A673 (cell line): ENCODE data around the gene THNSL1. TPM values are rescaled to one million over a fixed set of nuclear protein-coding genes. Genes with fewer than 3 reads are reported as not detected.

ENCODE experiments used
- BruUV-seq: library from RNA; stranded (reverse); fragments of 400-500 nt; replicated peaks from 2 replicates; lab custom pipeline; 2021; lab: Mats Ljungman, UMichigan
- CTCF ChIA-PET: fragments of 300-600 bp; sonication (Branson Sonifier 250); formaldehyde crosslinking; loops from one replicate; lab custom pipeline; 2022; ENCODE audit warnings: antibody characterized with exemption; lab: Charles Lee
- POLR2A ChIA-PET: fragments of 300-600 bp; sonication (Branson Sonifier 250); formaldehyde crosslinking; loops from one replicate; lab custom pipeline; 2022; ENCODE audit warnings: antibody characterized with exemption; ENCODE audit not compliant: low non-redundant PET; lab: Charles Lee
- DNase-seq: peaks from one replicate; pipeline ENCODE4 v3.0.0-alpha.2; 2015; ENCODE audit warnings: low spot score
- H3K27ac ChIP-seq: fragments of 200-600 bp; sonication (generic); 2 replicates; pipeline ENCODE4 v1.5.1; 2016; ENCODE audit warnings: mixed run types, low read depth, mild to moderate bottlenecking, mixed read lengths, antibody characterized with exemption, low read length; ENCODE audit not compliant: poor library complexity, severe bottlenecking
- H3K27me3 ChIP-seq: fragments of 200-600 bp; sonication (generic); replicated peaks from 2 replicates; pipeline ENCODE4 v1.6.1; 2017; ENCODE audit warnings: mixed run types, low read depth, mild to moderate bottlenecking, mixed read lengths, antibody characterized with exemption, low read length; ENCODE audit not compliant: insufficient read depth, poor library complexity
- H3K36me3 ChIP-seq: fragments of 200-600 bp; sonication (generic); 2 replicates; pipeline ENCODE4 v1.6.1; 2016; ENCODE audit warnings: mixed run types, mild to moderate bottlenecking, mixed read lengths, antibody characterized with exemption, low read length; ENCODE audit not compliant: insufficient read depth, poor library complexity, severe bottlenecking
- H3K4me1 ChIP-seq: fragments of 200-600 bp; sonication (generic); 2 replicates; pipeline ENCODE4 v1.6.1; 2017; ENCODE audit warnings: mixed run types, mild to moderate bottlenecking, mixed read lengths, antibody characterized with exemption, low read length; ENCODE audit not compliant: insufficient read depth, poor library complexity, severe bottlenecking
- H3K4me3 ChIP-seq: fragments of 200-600 bp; sonication (generic); 2 replicates; pipeline ENCODE4 v1.5.1; 2016; ENCODE audit warnings: low read depth, mixed run types, mild to moderate bottlenecking, mixed read lengths, low read length; ENCODE audit not compliant: poor library complexity, severe bottlenecking
- H3K9me3 ChIP-seq: fragments of 200-600 bp; sonication (generic); 2 replicates; pipeline ENCODE4 v1.6.1; 2016; ENCODE audit warnings: mixed run types, low read depth, mild to moderate bottlenecking, mixed read lengths, antibody characterized with exemption, low read length; ENCODE audit not compliant: poor library complexity, severe bottlenecking
- EZH2 ChIP-seq: fragments of 200-600 bp; sonication (generic); IDR thresholded peaks from 2 replicates; pipeline ENCODE4 v1.6.1; 2017; ENCODE audit warnings: borderline replicate concordance, low read depth, mild to moderate bottlenecking, mixed read lengths, antibody characterized with exemption, low read length; ENCODE audit not compliant: poor library complexity, severe bottlenecking
- intact Hi-C: fragments of 100-400 bp; cut with micrococcal nuclease; formaldehyde crosslinking; loops from one replicate; pipeline ENCODE4 v1.10.0; 2022; ENCODE audit not compliant: unreplicated experiment
- total RNA-seq: library from RNA; stranded (reverse); gene quantifications from 2 replicates; pipeline ENCODE4 v1.2.3, GENCODE V29; 2021
- TF ChIP-seq, protein P1 (sequence below): fragments of 300-800, 200-600 bp; sonication (generic); conservative IDR thresholded peaks from 2 replicates; pipeline ENCODE4 v1.5.1; 2017; ENCODE audit warnings: low read depth, mild to moderate bottlenecking, antibody characterized with exemption, low read length, moderate library complexity, mixed read lengths

Gene THNSL1
- total RNA-seq, 1 experiment from 2014 or later = 7.1 TPM

DNA sequence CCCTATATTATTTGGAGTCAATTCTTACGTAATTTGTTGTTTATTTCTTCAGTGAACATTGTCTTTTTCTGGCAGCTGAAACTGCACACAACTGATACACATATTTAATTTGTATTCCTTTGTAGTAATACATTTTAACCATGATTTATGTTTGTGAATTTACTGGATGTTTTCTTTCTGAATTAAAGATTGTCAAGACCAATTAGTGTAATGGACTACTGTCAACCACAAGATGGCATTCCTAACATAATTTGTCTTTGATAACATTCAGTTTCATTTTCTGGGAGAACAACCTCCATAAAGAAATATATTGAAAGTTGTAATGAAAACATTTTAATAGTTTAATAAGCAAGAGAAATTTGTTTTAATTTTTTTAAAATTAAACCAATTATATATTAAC lies 10.1 kb downstream of the THNSL1 start:
- Histone ChIP-seq H3K9me3 (no peaks in the 10 kb centered on the region), H3K36me3 (no peaks in the 10 kb centered on the region), H3K27ac (no peak overlapping the region), H3K4me1 (no peaks in the 10 kb centered on the region), H3K4me3 (no peak overlapping the region), H3K27me3 (no peaks in the 10 kb centered on the region)
- DNase-seq = peak; percentile 22
- CTCF ChIA-PET = no interaction called here
- BruUV-seq = no TSS peak
- intact Hi-C loops = loop anchor here (5.0 to 10.0 kb wide), 2 partner anchors 56 to 198 kb away; no protein-coding TSS in a partner anchor
- POLR2A ChIA-PET = no interaction called here
- TF ChIP-seq, protein P1, sequence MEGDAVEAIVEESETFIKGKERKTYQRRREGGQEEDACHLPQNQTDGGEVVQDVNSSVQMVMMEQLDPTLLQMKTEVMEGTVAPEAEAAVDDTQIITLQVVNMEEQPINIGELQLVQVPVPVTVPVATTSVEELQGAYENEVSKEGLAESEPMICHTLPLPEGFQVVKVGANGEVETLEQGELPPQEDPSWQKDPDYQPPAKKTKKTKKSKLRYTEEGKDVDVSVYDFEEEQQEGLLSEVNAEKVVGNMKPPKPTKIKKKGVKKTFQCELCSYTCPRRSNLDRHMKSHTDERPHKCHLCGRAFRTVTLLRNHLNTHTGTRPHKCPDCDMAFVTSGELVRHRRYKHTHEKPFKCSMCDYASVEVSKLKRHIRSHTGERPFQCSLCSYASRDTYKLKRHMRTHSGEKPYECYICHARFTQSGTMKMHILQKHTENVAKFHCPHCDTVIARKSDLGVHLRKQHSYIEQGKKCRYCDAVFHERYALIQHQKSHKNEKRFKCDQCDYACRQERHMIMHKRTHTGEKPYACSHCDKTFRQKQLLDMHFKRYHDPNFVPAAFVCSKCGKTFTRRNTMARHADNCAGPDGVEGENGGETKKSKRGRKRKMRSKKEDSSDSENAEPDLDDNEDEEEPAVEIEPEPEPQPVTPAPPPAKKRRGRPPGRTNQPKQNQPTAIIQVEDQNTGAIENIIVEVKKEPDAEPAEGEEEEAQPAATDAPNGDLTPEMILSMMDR = peak; percentile 47; the same call in 1 of the 2 replicates
- TF ChIP-seq EZH2 = no peak

DNA sequence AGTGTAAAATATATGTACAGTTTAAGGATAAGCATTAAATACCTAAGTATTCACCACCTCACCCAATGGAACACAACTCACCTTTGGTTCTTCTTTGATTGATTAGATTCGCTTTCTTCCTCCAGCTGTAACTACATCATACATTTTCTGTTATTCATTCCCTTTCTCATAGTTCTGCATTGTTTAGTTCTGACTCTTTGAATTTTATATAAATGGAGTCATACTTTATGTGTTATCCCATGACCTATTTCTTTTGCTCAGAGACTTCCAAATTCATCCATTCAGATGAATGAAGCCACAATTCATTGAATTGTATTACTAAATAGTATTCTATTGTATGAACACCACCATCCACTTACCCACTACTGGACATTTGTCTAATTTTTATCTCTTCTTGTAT lies 12.3 kb downstream of the THNSL1 start:
- intact Hi-C loops = loop anchor here (5.0 to 10.0 kb wide), 2 partner anchors 54 to 196 kb away; no protein-coding TSS in a partner anchor
- H3K9me3 ChIP-seq = no peaks in the 10 kb centered on the region
- H3K27me3 ChIP-seq = no peaks in the 10 kb centered on the region
- H3K27ac ChIP-seq = no peak overlapping the region
- BruUV-seq = no TSS peak
- no peak for TF ChIP-seq EZH2
- TF ChIP-seq, protein P1 = no peak
- H3K4me1 ChIP-seq = no peaks in the 10 kb centered on the region
- POLR2A ChIA-PET = no interaction called here
- DNase-seq = no peak
- H3K4me3 ChIP-seq = no peak overlapping the region
- CTCF ChIA-PET = no interaction called here
- no peaks in the 10 kb centered on the region for H3K36me3 ChIP-seq

DNA sequence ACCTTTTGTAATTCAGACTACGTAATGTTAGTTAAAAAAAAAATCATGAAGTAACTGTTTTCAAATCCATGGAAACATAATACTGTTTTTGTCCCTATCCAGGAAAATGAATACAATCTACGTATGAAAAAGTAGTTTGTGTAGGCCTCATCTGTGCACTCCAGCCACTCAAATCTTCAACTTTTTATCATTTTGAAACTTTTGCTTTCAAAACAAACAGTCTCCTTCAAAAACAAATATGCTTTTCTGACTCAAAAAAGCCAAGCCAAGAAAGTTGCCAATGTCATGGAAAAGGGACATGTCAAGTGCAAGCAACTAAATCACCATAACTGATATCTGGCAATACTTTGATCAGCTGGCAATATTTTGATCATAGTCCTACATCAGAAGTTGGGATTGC lies 13.1 kb downstream of the THNSL1 start:
- Histone ChIP-seq H3K27ac (no peak overlapping the region), H3K27me3 (no peaks in the 10 kb centered on the region), H3K4me1 (no peaks in the 10 kb centered on the region), H3K36me3 (no peaks in the 10 kb centered on the region), H3K9me3 (no peaks in the 10 kb centered on the region), H3K4me3 (no peak overlapping the region)
- intact Hi-C loops = loop anchor here (5.0 to 10.0 kb wide), 2 partner anchors 53 to 195 kb away; no protein-coding TSS in a partner anchor
- no peak for DNase-seq
- TF ChIP-seq, protein P1 = no peak
- TF ChIP-seq EZH2 = no peak
- ChIA-PET CTCF (no interaction called here), POLR2A (no interaction called here)
- BruUV-seq = no TSS peak
